Thyroid gland (tissue), 4 donors: ENCODE measurements around the gene ETFDH.

Source experiments
- CTCF ChIP-seq, 6 experiments: fragments of 200-600 bp in 3 of 6; fragments of 450-650 bp in 3 of 6; sonication (generic) in 3 of 6; IDR thresholded peaks; one replicate each; pipeline ENCODE4 v1.5.1; 2016 to 2019; ENCODE audit warnings: antibody characterized with exemption in 6 of 6, mild to moderate bottlenecking in 2 of 6, inconsistent platforms in 1 of 6, moderate library complexity in 1 of 6
- POLR2A ChIP-seq, 2 donors: fragments of 450-650 bp; IDR thresholded peaks; one replicate each; pipeline ENCODE4 v1.6.1; 2017; ENCODE audit warnings: antibody characterized with exemption in 2 of 2, mild to moderate bottlenecking in 2 of 2, moderate library complexity in 1 of 2

- TF ChIP-seq CTCF (IDR thresholded peaks at IDR 0.05) (no peak), POLR2A (IDR thresholded peaks at IDR 0.05) (no peak)
Observed at GRCh38 chr4:158741326-158742021, 69.4 kb downstream of the ETFDH start.
